Eye (tissue), 1 donor: ENCODE results near the gene IL5.
"Not testable (repeated sequence)": the region's sequence is repeated elsewhere in the genome, so short reads cannot be mapped to it uniquely, and the experiment has no call there.

Source experiments
- DNase-seq: peaks from one replicate; pipeline ENCODE4 v3.0.0-alpha.2; 2015

The IL5 gene

DNA sequence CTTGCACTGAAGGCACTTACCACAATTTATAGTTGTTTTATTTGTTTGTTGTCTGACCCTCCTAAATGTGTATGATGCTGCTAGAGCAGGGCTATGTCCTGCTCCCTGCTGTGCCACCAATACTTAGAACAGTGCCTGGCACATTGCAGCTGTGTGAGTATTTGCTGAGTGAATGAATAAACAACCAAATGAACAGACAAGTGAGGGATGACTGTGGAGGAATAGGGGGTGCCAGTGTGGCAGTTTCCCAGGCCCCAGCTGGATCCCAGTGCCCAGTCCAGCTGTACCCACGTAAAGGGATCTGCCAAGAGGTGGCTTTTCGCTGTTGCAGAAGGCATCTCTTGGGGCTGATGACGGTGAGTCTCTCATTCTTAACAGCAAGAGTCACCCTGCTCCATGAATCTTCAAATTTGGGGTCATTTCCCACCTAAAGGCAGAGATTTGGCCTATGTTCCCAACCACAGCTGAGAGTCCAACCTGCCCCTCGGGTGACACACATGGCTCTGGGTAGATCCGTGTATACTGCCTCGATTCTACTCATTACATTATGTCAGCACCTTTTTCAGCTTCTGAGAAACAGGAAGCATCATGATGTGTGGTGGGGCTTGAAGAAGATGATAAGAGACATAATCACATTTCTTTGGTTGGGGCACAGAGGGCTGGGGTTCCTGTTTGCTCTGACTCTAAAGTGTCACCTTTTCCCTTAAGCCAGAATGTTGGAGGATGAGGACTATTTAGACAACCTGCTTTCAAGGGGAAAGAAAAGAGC, 14.3 kb downstream of the IL5 start:
- no peak for DNase-seq

- no peak for DNase-seq
Measured at GRCh38 chr5:132528021-132528420, 15.3 kb downstream of the IL5 start.

DNA sequence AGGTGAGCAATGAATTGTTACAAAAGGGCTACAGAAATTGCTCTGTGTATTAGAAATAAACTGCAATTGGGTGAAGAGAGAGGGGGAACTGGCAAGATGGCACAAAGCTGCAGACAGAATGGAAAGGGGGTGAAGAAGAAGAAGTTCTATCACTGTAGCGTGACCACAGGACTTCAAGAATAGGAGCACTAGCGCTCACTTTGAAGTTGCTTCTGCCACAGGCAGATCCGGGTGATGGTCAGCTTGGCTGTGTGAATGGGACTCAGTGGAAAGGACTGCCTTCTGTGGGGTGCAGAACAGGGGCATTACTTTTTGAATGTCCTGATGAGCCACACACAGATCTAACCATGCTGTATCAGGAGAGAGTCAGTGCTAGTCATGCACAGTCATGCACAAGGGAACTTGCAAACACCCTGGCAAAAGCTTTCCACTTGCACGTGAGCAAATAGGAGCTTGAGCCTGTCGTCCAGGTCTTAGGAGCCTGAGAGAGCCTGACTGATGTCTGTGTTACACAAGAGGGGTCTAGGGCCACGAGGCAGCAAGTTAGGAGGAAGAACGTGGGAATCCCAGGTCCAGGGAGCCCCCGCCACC, 16.3 kb downstream of the IL5 start:
- no peak for DNase-seq

GRCh38 chr5:132526290-132526973, 16.9 kb downstream of the IL5 start:
- DNase-seq = peak; percentile 90

- DNase-seq = no peak
Measured at GRCh38 chr5:132525299-132525724, 18.0 kb downstream of the IL5 start.

GRCh38 chr5:132524877-132525276, 18.4 kb downstream of the IL5 start:
- DNase-seq = not testable (repeated sequence)

- not testable (repeated sequence) for DNase-seq
Measured at GRCh38 chr5:132522067-132522466, 21.3 kb downstream of the IL5 start.

- DNase-seq = not testable (repeated sequence)
Measured at GRCh38 chr5:132513618-132514336, 29.5 kb downstream of the IL5 start.

- DNase-seq = no peak
Measured at GRCh38 chr5:132510076-132510475, 33.2 kb downstream of the IL5 start.

- DNase-seq = peak; percentile 71
Measured at GRCh38 chr5:132506094-132506692, 37.1 kb downstream of the IL5 start.

GRCh38 chr5:132505641-132506040, 37.7 kb downstream of the IL5 start:
- no peak for DNase-seq

GRCh38 chr5:132504746-132505145, 38.6 kb downstream of the IL5 start:
- DNase-seq = no peak

DNA sequence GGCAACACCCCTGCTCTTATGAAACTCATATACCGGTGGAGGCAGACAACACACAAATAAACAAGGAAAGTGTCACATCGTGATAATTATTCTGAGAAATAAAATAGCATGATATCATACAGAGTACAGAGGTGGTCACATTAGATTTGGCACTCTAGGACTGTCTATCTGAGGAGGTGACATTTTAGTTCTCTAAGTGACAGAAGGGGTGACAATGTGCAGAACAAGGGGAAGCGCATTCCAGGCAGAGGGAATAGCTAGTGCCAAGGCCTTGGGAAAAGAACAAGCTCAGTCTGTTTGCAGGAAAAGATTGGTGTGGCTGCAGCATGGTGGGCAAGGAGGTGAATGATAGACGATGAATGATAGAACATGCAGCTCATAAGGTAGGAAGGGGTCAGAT, 40.1 kb downstream of the IL5 start:
- no peak for DNase-seq

DNA sequence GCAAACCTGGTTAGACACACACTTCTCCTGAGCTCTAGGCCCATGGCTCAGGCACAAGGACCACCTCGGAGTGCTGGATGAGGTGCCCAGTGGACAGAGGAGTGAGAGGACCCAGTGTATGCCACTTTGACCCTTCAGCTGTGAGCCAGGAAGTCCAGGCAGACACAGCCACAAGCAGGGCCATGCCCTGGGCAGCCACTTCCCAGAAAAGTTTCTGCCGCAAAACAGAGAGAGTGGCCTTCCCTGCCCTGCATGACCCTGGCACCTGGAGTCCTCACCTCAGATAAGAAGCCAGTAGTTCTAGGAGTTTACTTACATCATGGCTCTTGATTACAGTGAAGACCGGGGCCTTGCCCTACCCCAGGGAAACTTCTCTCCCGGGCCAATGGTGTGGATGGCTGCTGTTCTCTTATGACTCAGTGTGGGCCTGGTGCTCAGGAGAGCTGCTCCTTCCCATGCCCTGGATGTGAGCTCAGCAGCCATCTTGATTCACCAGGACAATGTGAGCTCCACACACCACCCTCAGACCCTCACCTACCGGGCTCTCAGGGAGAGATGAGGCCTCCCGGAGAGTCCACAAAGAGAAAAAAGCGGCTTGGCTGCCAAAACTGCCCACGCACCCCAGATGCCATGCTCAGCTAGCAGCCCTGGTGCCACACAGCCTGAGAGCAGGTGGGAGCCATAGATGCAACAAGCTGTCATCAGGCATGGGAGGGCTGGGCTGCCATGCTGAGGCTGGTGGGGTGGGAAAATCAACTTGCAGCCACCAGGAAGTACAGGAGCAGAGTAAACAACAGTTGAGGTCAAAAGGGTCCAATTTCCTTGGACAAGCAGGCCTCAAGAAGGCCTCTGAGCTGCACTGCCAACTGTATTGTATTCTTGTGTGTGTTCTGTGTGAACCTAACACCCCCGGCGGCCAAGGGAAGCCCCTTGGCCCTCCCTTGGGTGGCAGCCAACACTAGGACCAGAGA, 41.1 kb downstream of the IL5 start:
- DNase-seq = no peak

GRCh38 chr5:132501629-132501956, 41.7 kb downstream of the IL5 start:
- DNase-seq = no peak

- DNase-seq = peak; percentile 79
Measured at GRCh38 chr5:132500931-132501628, 42.2 kb downstream of the IL5 start.

DNA sequence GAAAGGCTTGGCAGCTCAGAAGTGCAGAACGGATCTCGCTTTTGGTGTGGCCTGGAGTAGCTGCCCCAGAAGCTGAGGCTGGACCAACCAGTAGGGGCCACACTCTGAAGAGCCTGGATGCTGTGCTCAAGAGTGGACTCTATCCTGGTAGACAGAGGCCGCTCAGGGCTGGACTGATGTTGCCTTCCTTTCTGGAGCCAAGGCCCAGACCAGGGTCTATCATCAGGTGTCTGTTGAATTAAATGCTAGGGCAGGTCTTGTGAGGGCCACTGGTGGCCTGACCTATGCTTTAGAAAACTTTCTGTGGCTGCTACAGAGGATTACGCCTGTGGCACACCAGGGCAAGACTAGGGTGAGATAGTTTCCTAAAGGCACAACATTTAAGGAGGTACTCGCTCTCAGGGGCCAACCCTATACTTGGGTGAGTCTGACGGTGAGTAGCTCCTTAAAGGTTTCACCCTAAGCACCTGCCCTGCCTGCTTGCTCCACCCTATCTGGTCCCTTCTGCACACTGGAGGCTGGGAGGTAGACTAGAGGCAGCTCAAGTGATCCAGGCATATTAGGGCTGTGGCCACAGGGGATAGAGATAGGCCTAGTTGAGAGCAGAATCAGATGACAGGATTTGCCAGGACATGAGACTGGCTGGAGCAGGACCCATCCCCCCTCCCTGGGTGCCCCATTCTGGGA, 42.9 kb downstream of the IL5 start:
- DNase-seq = no peak

DNA sequence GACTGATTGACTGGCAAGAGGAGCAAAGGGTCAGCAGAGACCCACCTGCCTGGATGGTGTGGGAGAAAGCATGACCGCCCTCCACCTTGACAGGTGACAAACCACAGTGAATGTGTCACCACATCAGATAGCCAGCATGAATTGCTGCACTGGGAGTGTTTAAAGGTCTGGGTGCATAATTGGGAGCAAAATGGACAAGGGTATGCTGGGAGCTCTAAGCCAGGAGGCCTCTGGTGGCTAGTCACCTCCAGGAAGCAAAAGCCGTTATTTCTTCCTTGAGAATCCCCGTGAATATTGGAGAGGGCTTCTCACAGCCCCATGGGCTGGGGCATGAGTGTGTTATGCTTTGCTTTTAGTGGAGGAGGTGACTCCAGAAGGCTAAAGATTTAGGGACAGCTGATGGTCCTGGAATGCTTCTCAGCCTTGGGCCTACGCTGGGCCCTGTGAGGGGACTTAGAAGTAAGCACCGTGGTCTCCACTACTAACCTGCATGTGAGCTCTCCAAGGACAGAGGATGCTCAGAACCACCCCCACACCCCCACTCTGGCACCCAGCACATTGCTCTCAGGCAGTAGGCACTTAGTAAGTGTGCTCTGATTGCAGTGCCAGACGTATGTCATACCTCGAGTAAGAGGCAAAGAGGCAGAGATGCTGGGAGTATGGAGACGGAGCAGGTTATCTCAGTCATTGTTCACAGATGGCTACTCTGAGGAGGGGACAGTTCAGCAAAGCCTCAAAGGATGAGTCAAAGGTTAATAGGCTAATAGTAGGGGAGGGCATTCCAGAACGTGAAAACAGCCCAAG, 43.7 kb downstream of the IL5 start:
- no peak for DNase-seq

DNA sequence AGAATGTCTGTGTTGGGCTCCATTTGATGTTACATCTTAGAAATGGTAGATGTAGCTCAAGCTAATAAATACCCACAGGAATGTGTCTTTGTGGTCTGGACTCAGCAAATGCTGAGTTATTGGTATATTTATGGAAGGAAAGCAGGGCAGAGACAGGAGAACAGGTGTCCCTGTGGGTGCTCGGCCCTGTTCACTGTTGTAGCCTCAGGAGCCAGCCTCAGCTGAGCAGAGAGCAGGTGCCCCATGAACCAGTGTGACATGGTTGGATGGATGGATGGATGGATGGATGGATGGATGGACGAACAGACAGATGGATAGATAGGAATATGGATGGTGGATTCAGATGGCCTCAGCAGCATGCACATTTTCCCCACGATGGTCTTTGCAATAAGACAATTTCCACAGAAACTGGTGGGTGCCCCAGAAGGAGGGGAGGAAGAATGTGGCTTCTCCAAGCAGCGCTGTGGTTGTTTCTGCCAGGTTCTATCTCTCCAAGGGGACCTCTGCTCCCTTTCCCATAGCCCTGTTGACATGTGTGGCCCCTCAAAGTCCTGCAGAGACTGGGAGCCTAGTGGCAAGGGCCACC, 44.5 kb downstream of the IL5 start:
- no peak for DNase-seq
